ENCODE results near the gene CAVIN3.

Gene CAVIN3

GRCh38 chr11:6320411-6321155 lies at the start of gene CAVIN3:
Gene CAVIN3 (minus strand): TSS chr11:6320501. CDS start chr11:6320476, 25 bp downstream.
- peak; percentile 10 for DNase-seq (ENCODE audit: low spot score)
- FAIRE-seq: no peak

GRCh38 chr11:6365659-6366058 lies 45.4 kb upstream of the CAVIN3 start:
- FAIRE-seq: no peak

GRCh38 chr11:6362873-6363678 lies 42.8 kb upstream of the CAVIN3 start:
- DNase-seq (ENCODE audit: low spot score) (peak; percentile 81), FAIRE-seq (peak; percentile 72)

More at GRCh38 chr11:6365659-6366058, 45.4 kb upstream of the CAVIN3 start:
- DNase-seq (ENCODE audit: low spot score): no peak

- FAIRE-seq: no peak
- no peak for DNase-seq (ENCODE audit: low spot score)
Observed at GRCh38 chr11:6362185-6362872, 42.0 kb upstream of the CAVIN3 start.

- DNase-seq (ENCODE audit: low spot score) (no peak), FAIRE-seq (no peak)
Observed at GRCh38 chr11:6360183-6360582, 39.9 kb upstream of the CAVIN3 start.

- no peak for FAIRE-seq
Observed at GRCh38 chr11:6357222-6357621, 36.9 kb upstream of the CAVIN3 start.

GRCh38 chr11:6356503-6357055 lies 36.3 kb upstream of the CAVIN3 start:
- FAIRE-seq (no peak), DNase-seq (ENCODE audit: low spot score) (no peak)

More at GRCh38 chr11:6357222-6357621, 36.9 kb upstream of the CAVIN3 start:
- peak; percentile 73 for DNase-seq (ENCODE audit: low spot score)

GRCh38 chr11:6354651-6355485 lies 34.6 kb upstream of the CAVIN3 start:
- DNase-seq (ENCODE audit: low spot score): no peak
- FAIRE-seq: no peak

GRCh38 chr11:6353367-6353987 lies 33.2 kb upstream of the CAVIN3 start:
- FAIRE-seq (peak; percentile 5), DNase-seq (ENCODE audit: low spot score) (peak; percentile 68)

- FAIRE-seq (no peak), DNase-seq (ENCODE audit: low spot score) (no peak)
Observed at GRCh38 chr11:6351782-6352382, 31.6 kb upstream of the CAVIN3 start.

- no peak for FAIRE-seq
- DNase-seq (ENCODE audit: low spot score): no peak
Observed at GRCh38 chr11:6350486-6350885, 30.2 kb upstream of the CAVIN3 start.

- FAIRE-seq: no peak
- DNase-seq (ENCODE audit: low spot score): no peak
Observed at GRCh38 chr11:6350043-6350442, 29.7 kb upstream of the CAVIN3 start.

GRCh38 chr11:6345366-6345765 lies 25.1 kb upstream of the CAVIN3 start:
- FAIRE-seq (no peak), DNase-seq (ENCODE audit: low spot score) (no peak)

- DNase-seq (ENCODE audit: low spot score) (no peak), FAIRE-seq (no peak)
Observed at GRCh38 chr11:6336293-6336692, 16.0 kb upstream of the CAVIN3 start.

GRCh38 chr11:6334806-6335205 lies 14.5 kb upstream of the CAVIN3 start:
- no peak for DNase-seq (ENCODE audit: low spot score)
- no peak for FAIRE-seq

GRCh38 chr11:6333095-6333494 lies 12.8 kb upstream of the CAVIN3 start:
- no peak for FAIRE-seq
- no peak for DNase-seq (ENCODE audit: low spot score)

GRCh38 chr11:6332066-6332465 lies 11.8 kb upstream of the CAVIN3 start:
- DNase-seq (ENCODE audit: low spot score) (no peak), FAIRE-seq (no peak)

GRCh38 chr11:6328321-6328720 lies 8.0 kb upstream of the CAVIN3 start:
- FAIRE-seq (no peak), DNase-seq (ENCODE audit: low spot score) (no peak)

GRCh38 chr11:6327806-6328205 lies 7.5 kb upstream of the CAVIN3 start:
- FAIRE-seq (no peak), DNase-seq (ENCODE audit: low spot score) (no peak)

- peak; percentile 13 for FAIRE-seq
- DNase-seq (ENCODE audit: low spot score): no peak
Observed at GRCh38 chr11:6326985-6327384, 6.7 kb upstream of the CAVIN3 start.
